Measurements from ENCODE around the gene SNUPN. TPM values are rescaled to one million over a fixed set of nuclear protein-coding genes. Genes with fewer than 3 reads are reported as not detected.
"Not testable (repeated sequence)": the region's sequence is repeated elsewhere in the genome, so short reads cannot be mapped to it uniquely, and the experiment has no call there.

Gene SNUPN
- total RNA-seq, 1 donor from 2014 or later: 20.8 TPM

- no peak for DNase-seq (ENCODE audit: low spot score)
Observed at GRCh38 chr15:75583701-75584100, 41.8 kb downstream of the SNUPN start.

- not testable (repeated sequence) for DNase-seq (ENCODE audit: low spot score)
Observed at GRCh38 chr15:75582943-75583342, 42.6 kb downstream of the SNUPN start.

GRCh38 chr15:75578948-75579920, 46.3 kb downstream of the SNUPN start, which contains the start of gene PTPN9:
PTPN9 (minus strand) TSS chr15:75579315; CDS start chr15:75578776, 539 bp downstream.
- DNase-seq (ENCODE audit: low spot score): peak; percentile 81

- DNase-seq (ENCODE audit: low spot score): no peak
Observed at GRCh38 chr15:75578173-75578947, 47.2 kb downstream of the SNUPN start.

GRCh38 chr15:75577401-75578172, 47.9 kb downstream of the SNUPN start:
- no peak for DNase-seq (ENCODE audit: low spot score)

GRCh38 chr15:75573648-75574384, 51.7 kb downstream of the SNUPN start:
- DNase-seq (ENCODE audit: low spot score): no peak

GRCh38 chr15:75570126-75570845, 55.2 kb downstream of the SNUPN start:
- DNase-seq (ENCODE audit: low spot score): no peak

- DNase-seq (ENCODE audit: low spot score): no peak
Observed at GRCh38 chr15:75565062-75565970, 60.2 kb downstream of the SNUPN start.

- no peak for DNase-seq (ENCODE audit: low spot score)
Observed at GRCh38 chr15:75561888-75562287, 63.6 kb downstream of the SNUPN start.

- DNase-seq (ENCODE audit: low spot score): not testable (repeated sequence)
Observed at GRCh38 chr15:75559360-75559759, 66.2 kb downstream of the SNUPN start.

GRCh38 chr15:75558955-75559354, 66.6 kb downstream of the SNUPN start:
- not testable (repeated sequence) for DNase-seq (ENCODE audit: low spot score)

- no peak for DNase-seq (ENCODE audit: low spot score)
Observed at GRCh38 chr15:75554717-75555116, 70.8 kb downstream of the SNUPN start.

GRCh38 chr15:75553659-75554058, 71.9 kb downstream of the SNUPN start:
- DNase-seq (ENCODE audit: low spot score): no peak

- DNase-seq (ENCODE audit: low spot score): no peak
Observed at GRCh38 chr15:75551091-75551490, 74.4 kb downstream of the SNUPN start.

Other genes starting within 250 kb of the SNUPN start
- 93.6 TPM for gene SIN3A, start 174.0 kb downstream of the SNUPN start, total RNA-seq
- 37.9 TPM for gene PTPN9, start 46.4 kb downstream of the SNUPN start, total RNA-seq
- 63.9 TPM for gene IMP3, start 14.5 kb upstream of the SNUPN start, total RNA-seq
- 34.2 TPM for gene SNX33, start 22.2 kb upstream of the SNUPN start, total RNA-seq
- 31.0 TPM for gene CSPG4, start 87.1 kb upstream of the SNUPN start, total RNA-seq
- 29.1 TPM for gene UBE2Q2, start 217.7 kb upstream of the SNUPN start, total RNA-seq

Measured in ureter (tissue), 1 donor.